ENCODE measurements around the gene KRTAP9-6.

Gene KRTAP9-6

GRCh38 chr17:41304091-41304490 is 38.9 kb downstream of the KRTAP9-6 start:
- TF ChIP-seq CTCF (IDR thresholded peaks at IDR 0.05) (no peak), ZFX (IDR thresholded peaks at IDR 0.05; ENCODE audit: borderline replicate concordance) (no peak)
- no peak overlapping the region for H3K27ac ChIP-seq

- H3K27ac ChIP-seq, result no peak overlapping the region
Measured at GRCh38 chr17:41307647-41308046, 42.5 kb downstream of the KRTAP9-6 start.

GRCh38 chr17:41308251-41308917 is 43.2 kb downstream of the KRTAP9-6 start:
- no peak for TF ChIP-seq CTCF (IDR thresholded peaks at IDR 0.05)
- no peak overlapping the region for H3K27ac ChIP-seq

More at GRCh38 chr17:41307647-41308046, 42.5 kb downstream of the KRTAP9-6 start:
- TF ChIP-seq CTCF (IDR thresholded peaks at IDR 0.05), result no peak

- TF ChIP-seq ZFX (IDR thresholded peaks at IDR 0.05; ENCODE audit: borderline replicate concordance) (no peak), CTCF (IDR thresholded peaks at IDR 0.05) (no peak)
- no peak within 1 kb of the TSS for H3K27ac ChIP-seq
Measured at GRCh38 chr17:41308918-41309359, 43.8 kb downstream of the KRTAP9-6 start, which contains the start of gene KRTAP16-1. Gene KRTAP16-1, minus strand, starts transcription at chr17:41309309. Its CDS starts 56 bp downstream, at chr17:41309253.

- no peak for TF ChIP-seq CTCF (IDR thresholded peaks at IDR 0.05)
- no peak for TF ChIP-seq ZFX (IDR thresholded peaks at IDR 0.05; ENCODE audit: borderline replicate concordance)
Measured at GRCh38 chr17:41311111-41311510, 45.9 kb downstream of the KRTAP9-6 start.

GRCh38 chr17:41315204-41315794 is 50.1 kb downstream of the KRTAP9-6 start, which contains the start of gene KRTAP17-1:
Gene KRTAP17-1, minus strand, starts transcription at chr17:41315710. Its CDS starts 60 bp downstream, at chr17:41315650.
- TF ChIP-seq ZFX (IDR thresholded peaks at IDR 0.05; ENCODE audit: borderline replicate concordance) (no peak), CTCF (IDR thresholded peaks at IDR 0.05) (no peak)
- no peak within 1 kb of the TSS for H3K27ac ChIP-seq

More at GRCh38 chr17:41311111-41311510, 45.9 kb downstream of the KRTAP9-6 start:
- H3K27ac ChIP-seq, result no peak overlapping the region

All from 22Rv1 (cell line).